Activated B cell treated with CpG ODN at 0.5 μM for 24 hours (primary cell): ENCODE results near the gene ABCA9. TPM values are rescaled to one million over a fixed set of nuclear protein-coding genes. Genes with fewer than 3 reads are reported as not detected.

ENCODE experiments used
- ATAC-seq: fragments of 200-7000 bp; cut with Tn5 transposase; one replicate; pipeline ENCODE4 v1.10.0; 2021; ENCODE audit warnings: low read depth, mild to moderate bottlenecking, moderate library complexity
- CTCF ChIA-PET: fragments of 350-600 bp; sonication (Branson Sonifier 250); formaldehyde crosslinking; loops from one replicate; lab custom pipeline; 2021; ENCODE audit warnings: antibody characterized with exemption; lab: Charles Lee
- POLR2A ChIA-PET: fragments of 350-600 bp; sonication (Branson Sonifier 250); formaldehyde crosslinking; loops from one replicate; lab custom pipeline; 2021; ENCODE audit warnings: antibody characterized with exemption; lab: Charles Lee
- DNase-seq: peaks from one replicate; pipeline ENCODE4 v3.0.0; 2022
- H3K27ac Mint-ChIP-seq: one replicate; pipeline ENCODE4 v1.8.0; 2020; ENCODE audit warnings: mixed read lengths
- H3K27me3 Mint-ChIP-seq: one replicate; pipeline ENCODE4 v1.8.0; 2021; ENCODE audit warnings: mixed read lengths
- H3K36me3 Mint-ChIP-seq: one replicate; pipeline ENCODE4 v1.8.0; 2021; ENCODE audit warnings: low read depth, mixed read lengths
- H3K4me1 Mint-ChIP-seq: one replicate; pipeline ENCODE4 v1.8.0; 2021; ENCODE audit warnings: mixed read lengths
- H3K4me3 Mint-ChIP-seq: one replicate; pipeline ENCODE4 v1.8.0; 2020; ENCODE audit warnings: mild to moderate bottlenecking, mixed read lengths
- H3K9me3 Mint-ChIP-seq: one replicate; pipeline ENCODE4 v1.8.0; 2020; ENCODE audit warnings: mixed read lengths
- CTCF ChIP-seq: fragments of 200-600 bp; IDR thresholded peaks from one replicate; pipeline ENCODE4 v1.8.0; 2022; ENCODE audit warnings: antibody characterized with exemption, mild to moderate bottlenecking
- intact Hi-C: fragments of 100-400 bp; cut with micrococcal nuclease; formaldehyde crosslinking; loops from one replicate; pipeline ENCODE4 v1.15.1; 2024
- total RNA-seq: library from RNA; stranded (reverse); gene quantifications from 2 replicates; pipeline ENCODE4 v1.2.3, GENCODE V29; 2022

The ABCA9 gene
- total RNA-seq, 1 donor from 2014 or later = 0.04 TPM

GRCh38 chr17:68939195-68939594 lies 121.5 kb downstream of the ABCA9 start:
- Mint-ChIP-seq H3K9me3 (no peaks in the 10 kb centered on the region), H3K36me3 (no peaks in the 10 kb centered on the region), H3K27me3 (peaks cover 5% of the 10 kb centered on the region), H3K4me1 (no peaks in the 10 kb centered on the region), H3K4me3 (no peak overlapping the region), H3K27ac (no peak overlapping the region)
- no peak for DNase-seq
- no peak for ATAC-seq
- intact Hi-C loops = no loop called here
- CTCF ChIA-PET = no interaction called here
- POLR2A ChIA-PET = no interaction called here
- TF ChIP-seq CTCF = no peak

GRCh38 chr17:68937890-68938514 lies 122.7 kb downstream of the ABCA9 start:
- ATAC-seq (no peak), DNase-seq (no peak)
- POLR2A ChIA-PET = no interaction called here
- Mint-ChIP-seq H3K4me1 (no peaks in the 10 kb centered on the region), H3K36me3 (no peaks in the 10 kb centered on the region), H3K4me3 (no peak overlapping the region), H3K9me3 (no peaks in the 10 kb centered on the region), H3K27me3 (peaks cover 5% of the 10 kb centered on the region), H3K27ac (no peak overlapping the region)
- no peak for TF ChIP-seq CTCF
- intact Hi-C loops = no loop called here
- CTCF ChIA-PET = no interaction called here

GRCh38 chr17:68927516-68927915 lies 133.2 kb downstream of the ABCA9 start:
- POLR2A ChIA-PET = no interaction called here
- no peak overlapping the region for H3K27ac Mint-ChIP-seq
- no peak overlapping the region for H3K4me3 Mint-ChIP-seq
- CTCF ChIA-PET = no interaction called here
- no peaks in the 10 kb centered on the region for H3K9me3 Mint-ChIP-seq
- H3K36me3 Mint-ChIP-seq = no peaks in the 10 kb centered on the region
- H3K4me1 Mint-ChIP-seq = no peaks in the 10 kb centered on the region
- peaks cover 2% of the 10 kb centered on the region for H3K27me3 Mint-ChIP-seq
- intact Hi-C loops = no loop called here
- no peak for DNase-seq
- no peak for TF ChIP-seq CTCF
- ATAC-seq = no peak

- Mint-ChIP-seq H3K36me3 (no peaks in the 10 kb centered on the region), H3K4me1 (no peaks in the 10 kb centered on the region)
These were observed 135.7 kb downstream of the ABCA9 start for GRCh38 chr17:68924793-68925720.

More at GRCh38 chr17:68924793-68925720, 135.7 kb downstream of the ABCA9 start:
- no peaks in the 10 kb centered on the region for H3K9me3 Mint-ChIP-seq
- ATAC-seq (no peak), DNase-seq (no peak)
- intact Hi-C loops = no loop called here
- H3K27ac Mint-ChIP-seq = no peak overlapping the region
- peaks cover 2% of the 10 kb centered on the region for H3K27me3 Mint-ChIP-seq
- no peak for TF ChIP-seq CTCF
- CTCF ChIA-PET = no interaction called here
- POLR2A ChIA-PET = no interaction called here
- H3K4me3 Mint-ChIP-seq = no peak overlapping the region

Other genes starting within 250 kb of the ABCA9 start
- gene ABCA8, start 105.5 kb downstream of the ABCA9 start, total RNA-seq = not detected in 2 replicates
- 3.3 and 4.4 TPM in 2 replicates for gene ABCA6, start 81.0 kb upstream of the ABCA9 start, total RNA-seq
- 1.1 and 1.8 TPM in 2 replicates for gene ABCA10, start 167.9 kb upstream of the ABCA9 start, total RNA-seq